Mesenchymal stem cell (in vitro differentiated cells and primary cell): ENCODE data around the gene UQCC3.
"Not testable (repeated sequence)": the region's sequence is repeated elsewhere in the genome, so short reads cannot be mapped to it uniquely, and the experiment has no call there.

Experiments
- DNase-seq: peaks from one replicate; pipeline ENCODE4 v3.0.0-alpha.2; 2013
- H2AFZ ChIP-seq: one replicate; pipeline ENCODE4 v1.6.1; 2013; ENCODE audit warnings: low read depth, mild to moderate bottlenecking, control low read depth, inconsistent platforms, low read length, moderate library complexity
- H2AK5ac ChIP-seq: 2 replicates; pipeline ENCODE4 v1.6.1; 2013; ENCODE audit warnings: low read length, moderate library complexity, mild to moderate bottlenecking, inconsistent platforms; ENCODE audit not compliant: severe bottlenecking
- H2BK120ac ChIP-seq: one replicate; pipeline ENCODE4 v1.6.1; 2013; ENCODE audit warnings: low read depth, mild to moderate bottlenecking, inconsistent platforms, low read length, moderate library complexity
- H2BK12ac ChIP-seq, 2 experiments: one replicate each; pipeline ENCODE4 v1.6.1; 2013; ENCODE audit warnings: inconsistent platforms in 2 of 2, low read length in 2 of 2, mild to moderate bottlenecking in 2 of 2, moderate library complexity in 2 of 2, control low read depth in 1 of 2
- H2BK15ac ChIP-seq: one replicate; pipeline ENCODE4 v1.6.1; 2013; ENCODE audit warnings: mild to moderate bottlenecking, low read depth, inconsistent platforms; ENCODE audit not compliant: poor library complexity, severe bottlenecking
- H2BK5ac ChIP-seq: 2 replicates; pipeline ENCODE4 v1.6.1; 2013; ENCODE audit warnings: low read depth, mild to moderate bottlenecking, low read length, control low read depth, inconsistent platforms; ENCODE audit not compliant: poor library complexity, severe bottlenecking
- H3K14ac ChIP-seq, 2 experiments: one replicate each; pipeline ENCODE4 v1.6.1; 2013; ENCODE audit warnings: inconsistent platforms in 2 of 2, low read length in 2 of 2, control low read depth in 1 of 2, mild to moderate bottlenecking in 1 of 2, moderate library complexity in 1 of 2
- H3K18ac ChIP-seq, 2 experiments: one replicate each; pipeline ENCODE4 v1.6.1; 2013; ENCODE audit warnings: inconsistent platforms in 2 of 2, low read length in 2 of 2, control low read depth in 1 of 2, low read depth in 1 of 2, mild to moderate bottlenecking in 1 of 2
- H3K23ac ChIP-seq, 2 experiments: one replicate each; pipeline ENCODE4 v1.6.1; 2013; ENCODE audit warnings: inconsistent platforms in 2 of 2, low read length in 2 of 2, mild to moderate bottlenecking in 2 of 2, moderate library complexity in 2 of 2, control low read depth in 1 of 2
- H3K27ac ChIP-seq: 2 replicates; pipeline ENCODE4 v1.5.1; 2013; ENCODE audit warnings: mild to moderate bottlenecking, moderate library complexity, low read length, control low read depth, inconsistent platforms; ENCODE audit not compliant: poor library complexity, severe bottlenecking
- H3K27me3 ChIP-seq, 2 experiments: 2 replicates each; pipeline versions ENCODE4 v1.6.1 to v1.7.0; 2013; ENCODE audit warnings: low read length in 2 of 2, mild to moderate bottlenecking in 2 of 2, moderate library complexity in 2 of 2, control low read depth in 1 of 2, inconsistent platforms in 1 of 2; ENCODE audit not compliant: control insufficient read depth in 1 of 2, insufficient read depth in 1 of 2
- H3K36me3 ChIP-seq, 2 experiments: 2 replicates each; pipeline versions ENCODE4 v1.6.1 to v1.7.0; 2013; ENCODE audit warnings: low read length in 2 of 2, control low read depth in 1 of 2, inconsistent platforms in 1 of 2, low read depth in 1 of 2, mild to moderate bottlenecking in 1 of 2; ENCODE audit not compliant: insufficient read depth in 2 of 2, control insufficient read depth in 1 of 2
- H3K4ac ChIP-seq, 2 experiments: one replicate each; pipeline ENCODE4 v1.6.1; 2013; ENCODE audit warnings: inconsistent platforms in 2 of 2, low read length in 2 of 2, mild to moderate bottlenecking in 2 of 2, moderate library complexity in 2 of 2, control low read depth in 1 of 2, low read depth in 1 of 2
- H3K4me1 ChIP-seq: 2 replicates; pipeline ENCODE4 v1.6.1; 2013; ENCODE audit warnings: low read depth, low read length, control low read depth; ENCODE audit not compliant: control insufficient read depth, insufficient read depth
- H3K4me2 ChIP-seq: 2 replicates; pipeline ENCODE4 v1.6.1; 2013; ENCODE audit warnings: low read length, mild to moderate bottlenecking, inconsistent platforms; ENCODE audit not compliant: poor library complexity, severe bottlenecking
- H3K4me3 ChIP-seq, 2 experiments: 2 replicates each; pipeline versions ENCODE4 v1.5.1 to v1.7.0; 2013; ENCODE audit warnings: low read length in 2 of 2, mild to moderate bottlenecking in 2 of 2, control low read depth in 1 of 2, low read depth in 1 of 2; ENCODE audit not compliant: insufficient read depth in 1 of 2
- H3K79me1 ChIP-seq: replicated peaks from 2 replicates; pipeline ENCODE4 v1.6.1; 2013; ENCODE audit warnings: mild to moderate bottlenecking, control low read depth, low read length, inconsistent platforms; ENCODE audit not compliant: poor library complexity, severe bottlenecking
- H3K9ac ChIP-seq: 2 replicates; pipeline ENCODE4 v1.7.0; 2013; ENCODE audit warnings: mild to moderate bottlenecking, low read length, moderate library complexity
- H3K9me3 ChIP-seq: 2 replicates; pipeline ENCODE4 v1.7.0; 2013; ENCODE audit warnings: mild to moderate bottlenecking, low read length; ENCODE audit not compliant: control insufficient read depth
- H4K8ac ChIP-seq: one replicate; pipeline ENCODE4 v1.6.1; 2013; ENCODE audit warnings: inconsistent platforms, mild to moderate bottlenecking, low read length, moderate library complexity
- H4K91ac ChIP-seq: one replicate; pipeline ENCODE4 v1.6.1; 2013; ENCODE audit warnings: mild to moderate bottlenecking, low read length, inconsistent platforms
- WGBS: methylation state at CpG from one replicate; pipeline ENCODE4 v1.1.7; 2013; ENCODE audit warnings: mixed read lengths; 5-methylcytosine and 5-hydroxymethylcytosine counted together

The UQCC3 gene

GRCh38 chr11:62693624-62694023, 22.2 kb downstream of the UQCC3 start:
- not testable (repeated sequence) for H2AK5ac ChIP-seq, H3K4ac ChIP-seq, H2BK5ac ChIP-seq, H3K27me3 ChIP-seq, H3K27ac ChIP-seq, H3K23ac ChIP-seq, H3K18ac ChIP-seq, H3K9me3 ChIP-seq, H3K9ac ChIP-seq, H2BK12ac ChIP-seq, H3K4me2 ChIP-seq, H3K4me3 ChIP-seq, DNase-seq, H2AFZ ChIP-seq, H4K8ac ChIP-seq, H3K14ac ChIP-seq, H2BK120ac ChIP-seq, H2BK15ac ChIP-seq, H4K91ac ChIP-seq
- Histone ChIP-seq H3K36me3 (peaks cover 36 to 41% of the 10 kb centered on the region in 2 experiments), H3K79me1 (peaks cover 13% of the 10 kb centered on the region), H3K4me1 (peaks cover 20% of the 10 kb centered on the region)
- 100% methylated on average over 1 of the region's 4 CpGs for WGBS

GRCh38 chr11:62694455-62695167, 23.1 kb downstream of the UQCC3 start:
- Histone ChIP-seq H3K79me1 (peaks cover 13% of the 10 kb centered on the region), H3K9ac (peak overlapping the region; percentile 77), H3K14ac (no peak overlapping the region), H4K91ac (no peak overlapping the region), H3K4me3 (no peak overlapping the region), H3K4me2 (no peak overlapping the region), H3K9me3 (no peaks in the 10 kb centered on the region), H2BK120ac (no peak overlapping the region), H2AK5ac (peak overlapping the region; percentile 6), H3K27ac (no peak overlapping the region), H3K36me3 (peaks cover 36 to 42% of the 10 kb centered on the region in 2 experiments), H4K8ac (no peak overlapping the region), H2AFZ (no peak overlapping the region), H3K27me3 (no peaks in the 10 kb centered on the region), H2BK15ac (no peak overlapping the region), H3K4ac (no peak overlapping the region), H3K4me1 (peaks cover 13% of the 10 kb centered on the region), H3K23ac (no peak overlapping the region), H2BK12ac (no peak overlapping the region), H3K18ac (no peak overlapping the region), H2BK5ac (no peak overlapping the region)
- DNase-seq, result peak; percentile 84
- 64% methylated on average over 14 of the region's 14 CpGs for WGBS

GRCh38 chr11:62702246-62702645, 30.8 kb downstream of the UQCC3 start:
- Histone ChIP-seq H3K36me3 (peaks cover 19 to 28% of the 10 kb centered on the region in 2 experiments), H3K23ac (no peak overlapping the region), H2AFZ (no peak overlapping the region), H3K4me2 (no peak overlapping the region), H3K14ac (no peak overlapping the region), H3K9me3 (no peaks in the 10 kb centered on the region), H2BK5ac (no peak overlapping the region), H2BK12ac (no peak overlapping the region), H3K4me3 (no peak overlapping the region), H4K8ac (no peak overlapping the region), H3K18ac (no peak overlapping the region), H3K27ac (no peak overlapping the region), H2AK5ac (no peak overlapping the region), H3K79me1 (peaks cover 9% of the 10 kb centered on the region), H2BK15ac (no peak overlapping the region), H3K4ac (no peak overlapping the region), H3K27me3 (no peaks in the 10 kb centered on the region), H3K9ac (no peak overlapping the region), H3K4me1 (peaks cover 14% of the 10 kb centered on the region), H2BK120ac (no peak overlapping the region), H4K91ac (no peak overlapping the region)
- DNase-seq, result no peak
- 100% methylated on average over 7 of the region's 11 CpGs for WGBS

GRCh38 chr11:62703921-62704320, 32.4 kb downstream of the UQCC3 start:
- peaks cover 25% of the 10 kb centered on the region for H3K4me1 ChIP-seq
- peaks cover 20% of the 10 kb centered on the region for H3K79me1 ChIP-seq
- not testable (repeated sequence) for H2BK120ac ChIP-seq, H2AK5ac ChIP-seq, DNase-seq, H2BK5ac ChIP-seq, H4K91ac ChIP-seq, H3K4me3 ChIP-seq, H4K8ac ChIP-seq, H3K9ac ChIP-seq, H2AFZ ChIP-seq, H3K9me3 ChIP-seq, H3K14ac ChIP-seq, H2BK12ac ChIP-seq, H3K27me3 ChIP-seq, H2BK15ac ChIP-seq, H3K18ac ChIP-seq, H3K23ac ChIP-seq, H3K4me2 ChIP-seq, H3K27ac ChIP-seq, H3K4ac ChIP-seq
- WGBS, result 100% methylated on average over 3 of the region's 4 CpGs
- peaks cover 32 to 34% of the 10 kb centered on the region in 2 experiments for H3K36me3 ChIP-seq
